Activated CD8-positive, alpha-beta T cell treated with anti-CD3 and anti-CD28 coated beads, Interleukin-2, amount 10 ng/mL, durations not matched to agents 7 days and 5 days (primary cell): ENCODE data around the gene ANKRA2. TPM values are rescaled to one million over a fixed set of nuclear protein-coding genes. Genes with fewer than 3 reads are reported as not detected.

Experiments
- total RNA-seq, 2 experiments: library from RNA; stranded (reverse); gene quantifications; one replicate each; pipeline ENCODE4 v1.2.3, GENCODE V29; 2021

ANKRA2 gene
- total RNA-seq, 2 experiments from 2014 or later = 12.4 to 13.4 TPM

Other genes starting within 250 kb of the ANKRA2 start
- gene FOXD1, start 116.9 kb downstream of the ANKRA2 start, total RNA-seq = under 1 TPM in 1 of 2 experiments, not detected in 1; 0.13 TPM
- 100 to 1,000 TPM; 737 to 768 TPM for gene BTF3, start 67.2 kb downstream of the ANKRA2 start, total RNA-seq
- 10 to 100 TPM; 22.9 to 23.8 TPM for gene UTP15, start 104 bp upstream of the ANKRA2 start, total RNA-seq
- gene ARHGEF28, start 60.6 kb upstream of the ANKRA2 start, total RNA-seq = not detected